ENCODE measurements around the gene MYO5B. TPM values are rescaled to one million over a fixed set of nuclear protein-coding genes. Genes with fewer than 3 reads are reported as not detected.
A peak's percentile ranks its signal among the peaks of the same experiment; 100 is the strongest.
"Not testable (repeated sequence)": the region's sequence is repeated elsewhere in the genome, so short reads cannot be mapped to it uniquely, and the experiment has no call there.

Gene MYO5B
- polyA plus RNA-seq, 2 of the 4 experiments (the other 2 are of a cell fraction) = 6.4 to 18.4 TPM

GRCh38 chr18:49812286-49813068, 382.5 kb downstream of the MYO5B start:
- Histone ChIP-seq H3K4me2 (peak overlapping the region; percentile 88), H3K9me3 (no peaks in the 10 kb centered on the region), H3K4me3 (peak overlapping the region; percentile 85), H3K4me1 (peaks cover 14% of the 10 kb centered on the region), H3K27ac (peak overlapping the region; percentile 92 to 97)
- CTCF ChIA-PET = interaction anchor here (3.1 kb wide), 1 partner anchor 47 kb away, joined by 14 read pairs; no protein-coding TSS in a partner anchor
- FAIRE-seq = no peak
- DNase-seq (ENCODE audit: low read depth in 1 of 2, low spot score in 1 of 2) = no peak
- ATAC-seq = peak in 1 of 2 experiments; percentile 3; a peak in 3 of 6 replicates
- TF ChIP-seq, protein P1, sequence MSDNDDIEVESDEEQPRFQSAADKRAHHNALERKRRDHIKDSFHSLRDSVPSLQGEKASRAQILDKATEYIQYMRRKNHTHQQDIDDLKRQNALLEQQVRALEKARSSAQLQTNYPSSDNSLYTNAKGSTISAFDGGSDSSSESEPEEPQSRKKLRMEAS (IDR thresholded peaks at IDR 0.05) = no peak
- no peak for TF ChIP-seq BCL3 (IDR thresholded peaks at IDR 0.05)
- no peak for TF ChIP-seq HDAC2 (IDR thresholded peaks at IDR 0.05)
- no peak for TF ChIP-seq BHLHE40 (IDR thresholded peaks at IDR 0.05; ENCODE audit: low read depth, low read length)
- no peak for TF ChIP-seq HOXB5 (CRISPR knock-in tag; IDR thresholded peaks at IDR 0.05)
- TF ChIP-seq HOXA7 (CRISPR knock-in tag; IDR thresholded peaks at IDR 0.05) = no peak
- TF ChIP-seq CBX8 (IDR thresholded peaks at IDR 0.05) = no peak
- TF ChIP-seq GATA3 (IDR thresholded peaks at IDR 0.05; ENCODE audit: borderline replicate concordance) = no peak
- TF ChIP-seq ZNF302 (CRISPR knock-in tag; IDR thresholded peaks at IDR 0.05) = no peak
- TF ChIP-seq EP300 (IDR thresholded peaks at IDR 0.05) = no peak
- TF ChIP-seq HMGXB4 (CRISPR knock-in tag; IDR thresholded peaks at IDR 0.05; ENCODE audit: borderline replicate concordance) = no peak
- POLR2A ChIA-PET = interaction anchor here (1.1 kb wide), 1 partner anchor 37 kb away, joined by 3 read pairs; no protein-coding TSS in a partner anchor
- WGBS (ENCODE audit: missing lambda C conversion rate) = 52% methylated on average over 13 of the region's 13 CpGs

- H3K9me3 ChIP-seq = no peaks in the 10 kb centered on the region
- ATAC-seq (no peak), DNase-seq (ENCODE audit: low read depth in 1 of 2, low spot score in 1 of 2) (no peak), FAIRE-seq (no peak)
- TF ChIP-seq MAFK (IDR thresholded peaks at IDR 0.05; ENCODE audit: partially characterized antibody) (peak; percentile 89), MYC (IDR thresholded peaks at IDR 0.05; ENCODE audit: borderline replicate concordance, low read length) (no peak)
- ChIA-PET POLR2A (interaction anchor here (0.6 kb wide), 1 partner anchor 307 kb away, joined by 9 read pairs; no protein-coding TSS in a partner anchor), CTCF (interaction anchor here (1.4 to 1.8 kb wide), 2 partner anchors 47 to 50 kb away, joined by 3 to 7 read pairs; no protein-coding TSS in a partner anchor)
- H3K4me1 ChIP-seq = peaks cover 14% of the 10 kb centered on the region
- H3K4me3 ChIP-seq = no peak overlapping the region
- H3K4me2 ChIP-seq = peak overlapping the region; percentile 88
- WGBS (ENCODE audit: missing lambda C conversion rate) = 69% methylated on average over 7 of the region's 7 CpGs
- peak overlapping the region in 1 of 2 experiments; percentile 8; a peak in 1 of 6 replicates for H3K27ac ChIP-seq
These were observed 383.6 kb downstream of the MYO5B start for GRCh38 chr18:49811151-49811938.

GRCh38 chr18:49808553-49809191, 386.3 kb downstream of the MYO5B start:
- ATAC-seq; H3K4me3 ChIP-seq; H3K4me2 ChIP-seq; POLR2A ChIA-PET; H3K27ac ChIP-seq; FAIRE-seq; DNase-seq (ENCODE audit: low read depth in 1 of 2, low spot score in 1 of 2); H3K9me3 ChIP-seq: not testable (repeated sequence)
- CTCF ChIA-PET = interaction anchor here (0.8 to 1.3 kb wide), 3 partner anchors 14 to 300 kb away, joined by 3 to 4 read pairs (median 3); no protein-coding TSS in a partner anchor
- 90% methylated on average over 10 of the region's 10 CpGs for WGBS (ENCODE audit: missing lambda C conversion rate)
- peaks cover 14% of the 10 kb centered on the region for H3K4me1 ChIP-seq

Measured in A549 (cell line).